ENCODE measurements around the gene MAN1C1.

DNA sequence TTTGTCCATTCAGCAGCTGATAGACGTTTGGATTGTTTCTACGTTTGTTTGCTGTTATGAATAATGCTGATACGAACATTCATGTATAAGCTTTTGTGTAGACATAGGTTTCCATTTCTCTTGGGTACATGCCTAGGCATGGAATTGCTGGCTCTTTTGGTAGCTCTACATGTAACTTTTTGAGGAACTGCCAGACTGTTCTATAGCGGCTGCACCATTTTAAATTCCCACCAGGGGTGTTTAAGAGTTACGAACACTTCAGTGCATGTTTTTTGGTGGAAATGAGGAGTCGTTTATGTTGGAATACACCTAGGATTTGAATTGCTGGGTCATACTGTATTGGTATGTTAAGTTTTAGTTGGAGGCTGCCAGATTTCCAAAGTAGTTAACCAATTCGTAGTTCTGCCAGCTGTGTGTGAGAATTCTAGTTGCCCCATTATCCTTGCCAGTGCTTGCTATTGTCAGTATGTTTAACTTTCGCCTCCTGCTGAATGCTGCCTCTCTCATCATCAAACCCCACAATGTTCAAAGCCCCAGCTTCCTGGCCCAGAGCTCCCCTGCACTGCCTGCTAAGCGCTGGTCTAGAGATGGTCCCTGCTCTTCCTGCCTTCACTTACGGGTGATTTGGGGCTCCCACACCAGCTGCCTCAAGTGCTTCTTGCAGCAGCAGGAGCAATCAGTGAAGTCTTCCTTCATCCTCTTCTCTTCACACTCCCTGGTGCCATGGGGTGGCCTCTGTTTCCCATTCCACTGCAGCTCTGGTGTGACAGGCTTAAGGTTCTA lies 81.0 kb downstream of the MAN1C1 start:
- TF ChIP-seq POLR2AphosphoS5 (IDR thresholded peaks at IDR 0.05), result no peak
- TF ChIP-seq EZH2 (IDR thresholded peaks at IDR 0.05; ENCODE audit: borderline replicate concordance, insufficient read depth, low read length, poor library complexity, severe bottlenecking), result no peak
- TF ChIP-seq, protein P1, sequence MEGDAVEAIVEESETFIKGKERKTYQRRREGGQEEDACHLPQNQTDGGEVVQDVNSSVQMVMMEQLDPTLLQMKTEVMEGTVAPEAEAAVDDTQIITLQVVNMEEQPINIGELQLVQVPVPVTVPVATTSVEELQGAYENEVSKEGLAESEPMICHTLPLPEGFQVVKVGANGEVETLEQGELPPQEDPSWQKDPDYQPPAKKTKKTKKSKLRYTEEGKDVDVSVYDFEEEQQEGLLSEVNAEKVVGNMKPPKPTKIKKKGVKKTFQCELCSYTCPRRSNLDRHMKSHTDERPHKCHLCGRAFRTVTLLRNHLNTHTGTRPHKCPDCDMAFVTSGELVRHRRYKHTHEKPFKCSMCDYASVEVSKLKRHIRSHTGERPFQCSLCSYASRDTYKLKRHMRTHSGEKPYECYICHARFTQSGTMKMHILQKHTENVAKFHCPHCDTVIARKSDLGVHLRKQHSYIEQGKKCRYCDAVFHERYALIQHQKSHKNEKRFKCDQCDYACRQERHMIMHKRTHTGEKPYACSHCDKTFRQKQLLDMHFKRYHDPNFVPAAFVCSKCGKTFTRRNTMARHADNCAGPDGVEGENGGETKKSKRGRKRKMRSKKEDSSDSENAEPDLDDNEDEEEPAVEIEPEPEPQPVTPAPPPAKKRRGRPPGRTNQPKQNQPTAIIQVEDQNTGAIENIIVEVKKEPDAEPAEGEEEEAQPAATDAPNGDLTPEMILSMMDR (IDR thresholded peaks at IDR 0.05; ENCODE audit: poor library complexity, severe bottlenecking), result no peak
- TF ChIP-seq MXI1 (conservative IDR thresholded peaks at IDR 0.05; ENCODE audit: poor library complexity, severe bottlenecking), result no peak
- no peak for TF ChIP-seq TAF1 (IDR thresholded peaks at IDR 0.05; ENCODE audit: low read depth)
- TF ChIP-seq EP300 (conservative IDR thresholded peaks at IDR 0.05; ENCODE audit: poor library complexity, severe bottlenecking), result no peak
- no peak for TF ChIP-seq RAD21 (conservative IDR thresholded peaks at IDR 0.05)
